ENCODE data around the gene TXNDC5.
"Not testable (repeated sequence)": the region's sequence is repeated elsewhere in the genome, so short reads cannot be mapped to it uniquely, and the experiment has no call there.

TXNDC5 gene

DNA sequence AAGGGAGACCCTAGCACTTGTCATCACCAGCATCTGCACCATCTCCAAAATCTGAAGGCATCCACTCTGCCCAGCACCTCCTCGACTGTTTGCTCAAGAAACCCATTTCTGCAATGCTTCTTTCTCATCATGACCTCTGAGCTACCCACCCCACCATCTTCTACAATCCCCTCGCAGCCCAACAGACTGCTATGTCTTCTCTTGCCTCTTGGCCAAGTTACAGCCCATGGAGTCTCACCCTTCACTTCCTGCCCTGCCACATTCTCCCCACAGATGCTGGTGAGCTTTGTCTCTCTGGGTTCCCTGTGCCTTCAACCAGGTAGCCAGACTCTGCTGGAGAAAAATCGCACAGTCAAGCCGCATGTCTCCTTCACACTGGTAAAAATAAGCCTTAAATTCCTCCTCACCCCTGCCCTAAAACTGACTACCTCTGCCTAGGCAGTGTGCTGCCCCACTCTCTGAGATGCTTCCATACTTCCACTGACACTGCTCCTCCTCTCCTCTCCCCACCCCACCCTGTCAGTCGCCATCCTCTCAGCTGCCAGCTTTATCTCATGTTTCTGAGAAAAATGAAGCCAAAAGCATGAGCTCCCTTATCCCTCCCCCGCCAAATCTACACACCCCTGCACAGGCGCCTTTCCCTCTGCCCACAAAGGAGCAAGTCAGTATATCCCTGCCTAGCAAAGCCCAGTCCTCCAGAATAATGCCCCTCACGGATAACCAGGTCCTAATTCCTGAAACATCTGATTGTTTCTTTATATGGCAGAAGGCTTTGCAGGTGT is 2.3 kb upstream of the TXNDC5 start:
- DNase-seq = no peak

DNA sequence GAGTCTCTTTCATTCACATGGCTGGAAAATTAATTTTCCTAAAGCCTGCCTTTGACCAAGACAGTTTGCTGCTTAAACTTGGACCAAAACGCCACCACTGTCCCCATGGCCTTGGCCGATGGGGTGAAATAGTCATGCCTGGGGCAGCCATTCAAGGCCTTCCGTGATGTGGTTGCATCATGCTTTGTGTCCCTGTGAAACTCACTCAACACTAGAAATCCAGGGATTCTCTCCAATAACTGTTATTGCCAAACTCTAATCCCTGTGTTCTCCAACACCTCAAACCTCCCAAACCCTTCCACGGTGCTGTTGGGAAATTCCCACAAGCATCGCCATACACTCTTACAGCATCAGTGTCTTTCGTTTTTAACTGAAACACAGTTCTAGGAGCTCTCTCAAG is 1.4 kb upstream of the TXNDC5 start:
- no peak for DNase-seq

DNA sequence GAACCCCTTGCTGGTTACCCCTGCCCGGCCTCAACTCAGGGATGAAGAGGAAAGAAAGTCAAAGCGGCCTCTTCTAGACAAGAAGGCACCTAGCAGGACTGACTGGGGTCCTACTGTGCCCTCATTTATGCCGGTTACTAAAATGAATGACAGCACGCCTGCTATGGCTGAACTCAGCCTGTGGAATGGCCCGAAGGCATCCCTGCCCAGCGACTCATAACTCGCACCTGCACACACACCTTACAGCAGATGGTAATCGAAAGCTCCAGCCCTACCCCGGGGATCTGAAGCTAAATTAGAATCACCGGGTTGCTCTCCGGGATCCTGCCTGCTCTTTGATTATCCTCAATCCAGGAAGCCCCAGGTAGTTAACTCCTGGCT is 747 bp upstream of the TXNDC5 start:
- DNase-seq = no peak

DNA sequence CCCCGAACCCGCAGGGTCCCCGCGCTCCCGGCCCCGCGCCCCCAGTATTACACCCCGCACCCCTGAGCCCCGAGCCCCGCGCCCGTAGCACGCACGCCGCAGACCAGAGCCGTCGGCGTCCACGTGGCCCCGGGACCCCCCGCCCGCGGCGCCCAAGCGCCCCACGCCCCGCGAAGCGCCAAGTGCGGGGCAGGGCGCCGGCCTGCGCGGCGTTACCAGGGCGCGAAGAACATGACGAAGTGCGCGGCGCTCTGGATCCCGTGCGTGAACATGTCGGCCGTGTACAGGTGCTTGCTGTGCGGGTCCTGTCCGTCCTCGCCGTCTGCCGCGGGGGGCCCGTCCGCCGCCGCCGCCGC is 312 bp downstream of the TXNDC5 start:
- no peak for DNase-seq

DNA sequence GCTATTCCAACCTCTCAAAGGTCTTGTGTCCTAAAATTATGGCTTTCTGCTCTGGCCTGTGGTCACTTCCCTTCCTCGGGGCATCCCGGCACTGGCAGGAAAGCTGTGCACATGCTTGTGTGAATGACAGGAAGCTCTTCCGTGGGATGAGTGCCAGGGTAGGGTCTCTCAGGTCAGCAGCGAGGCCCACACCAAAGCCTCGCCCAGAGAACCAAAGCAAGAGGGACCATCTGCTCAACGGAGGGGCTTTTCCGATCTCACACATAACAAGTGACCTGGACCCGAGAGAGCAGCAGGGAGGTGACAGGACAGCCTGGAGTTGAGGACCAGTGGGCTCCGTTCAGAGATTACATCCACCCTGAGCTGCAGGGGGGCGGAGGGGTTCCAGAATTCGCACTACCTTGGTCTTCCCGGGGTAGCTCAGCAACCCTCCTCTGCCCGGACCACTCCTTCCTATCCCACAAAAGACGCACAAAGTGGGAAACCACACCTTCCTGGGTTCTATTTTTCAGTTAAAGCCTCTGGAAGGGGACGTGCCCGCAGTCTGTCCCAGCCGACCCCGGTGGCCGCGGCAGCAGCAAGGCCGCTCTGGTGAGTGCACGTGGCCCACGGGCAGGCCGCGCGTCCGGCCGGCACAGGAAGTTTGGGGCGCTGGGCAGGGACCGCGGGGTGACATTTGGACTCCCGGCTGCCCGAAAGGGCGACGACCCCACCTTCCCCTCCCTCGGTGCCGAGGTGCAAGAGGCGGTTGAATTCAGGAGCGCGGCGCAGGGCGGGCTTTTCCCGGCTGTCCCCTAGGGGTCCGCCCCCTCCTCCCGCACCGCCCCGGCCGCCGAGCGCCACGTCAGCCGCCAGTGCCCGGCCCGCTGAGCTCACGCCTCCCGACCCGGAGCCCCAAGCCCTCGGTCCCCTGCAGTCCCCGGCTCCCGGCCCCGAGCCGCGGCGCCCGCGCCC is 988 bp downstream of the TXNDC5 start:
- DNase-seq = peak; percentile 67

DNA sequence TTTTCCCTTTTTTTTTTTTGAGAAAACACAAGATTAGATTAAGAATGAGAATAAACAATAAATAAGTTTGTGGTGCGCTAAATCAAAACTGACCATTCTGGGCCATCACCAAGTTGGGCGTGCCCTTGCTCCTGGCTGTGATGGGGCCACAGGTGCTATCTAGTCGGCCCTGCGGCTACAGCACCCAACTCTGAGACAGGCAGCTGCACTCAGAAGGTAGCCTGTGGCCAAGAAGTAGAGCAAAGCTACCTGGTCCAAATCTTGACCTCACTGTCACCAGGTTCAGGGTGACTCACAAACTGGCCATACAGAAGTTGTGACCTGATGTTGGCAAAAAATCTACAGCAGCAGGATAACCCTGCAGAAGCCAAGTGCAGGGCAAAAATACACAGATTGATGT is 3.4 kb downstream of the TXNDC5 start:
- no peak for DNase-seq

DNA sequence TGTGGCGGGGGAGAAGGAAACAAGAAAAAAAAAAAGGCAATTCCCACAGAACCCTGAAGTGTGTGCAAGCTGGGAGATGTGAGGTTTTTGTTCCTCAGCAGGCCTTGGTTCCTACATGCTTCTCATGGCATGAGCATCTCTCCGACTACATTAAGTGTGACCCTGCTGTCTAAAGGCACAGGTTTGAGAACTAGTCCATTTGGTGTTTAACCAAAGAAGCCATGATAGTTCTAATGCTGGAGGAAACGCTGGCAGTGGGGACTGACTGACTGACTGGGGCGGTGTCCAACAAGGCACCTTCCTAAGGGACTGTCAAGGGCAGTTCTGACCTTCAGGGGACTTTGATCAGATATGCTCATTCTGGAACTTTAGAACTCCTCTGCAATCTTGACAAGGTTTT is 3.8 kb downstream of the TXNDC5 start:
- DNase-seq = no peak

DNA sequence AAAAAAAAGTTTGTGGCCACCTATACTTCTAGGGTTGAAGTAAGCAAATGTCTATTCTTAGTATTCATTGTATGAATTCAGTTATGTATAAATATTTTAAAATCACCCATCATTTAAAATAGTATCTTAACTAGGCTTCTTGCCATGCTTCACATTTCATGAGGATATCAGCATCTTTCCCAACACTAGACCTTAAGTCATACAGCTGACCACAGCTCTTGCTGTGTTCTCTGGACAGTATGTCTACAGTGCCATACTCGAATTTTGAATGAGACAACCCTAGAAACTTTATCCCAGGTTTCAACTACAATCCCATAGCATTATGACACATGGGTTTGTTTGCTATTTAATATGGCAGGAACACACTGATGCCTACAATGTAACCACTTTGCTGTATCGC is 5.2 kb downstream of the TXNDC5 start:
- DNase-seq = no peak

DNA sequence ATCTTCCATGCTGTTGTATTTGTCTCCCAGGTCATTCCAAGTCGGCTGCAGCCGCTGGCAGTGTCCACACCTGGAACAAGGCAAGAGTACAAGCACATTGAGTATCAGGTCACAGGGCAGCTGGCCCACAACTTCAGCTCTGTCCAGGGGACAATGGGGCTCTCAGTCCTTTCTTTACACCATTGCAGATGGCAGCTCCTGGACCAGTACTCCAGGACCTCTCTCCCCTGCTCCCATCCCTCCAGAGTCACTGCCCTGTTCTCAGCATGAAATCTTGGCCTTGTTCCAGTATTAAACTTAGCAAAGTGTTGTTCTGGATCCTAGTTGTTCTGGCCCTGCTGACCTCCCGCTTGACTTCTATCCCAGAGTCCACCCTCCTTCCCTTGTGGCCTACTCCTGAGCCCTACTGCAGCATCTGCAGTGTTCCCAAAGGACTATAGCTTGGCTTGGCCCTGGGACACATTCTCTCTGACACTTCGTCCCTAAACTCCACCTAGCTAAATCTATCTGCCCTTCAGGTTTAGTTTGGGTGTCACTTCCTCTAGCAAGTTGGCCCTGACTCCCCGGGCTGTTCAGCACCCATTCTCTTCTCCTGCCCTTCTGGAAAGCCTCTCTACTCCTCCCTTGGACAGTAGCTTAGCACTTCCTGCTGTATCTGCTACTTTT is 5.8 kb downstream of the TXNDC5 start:
- DNase-seq = no peak

DNA sequence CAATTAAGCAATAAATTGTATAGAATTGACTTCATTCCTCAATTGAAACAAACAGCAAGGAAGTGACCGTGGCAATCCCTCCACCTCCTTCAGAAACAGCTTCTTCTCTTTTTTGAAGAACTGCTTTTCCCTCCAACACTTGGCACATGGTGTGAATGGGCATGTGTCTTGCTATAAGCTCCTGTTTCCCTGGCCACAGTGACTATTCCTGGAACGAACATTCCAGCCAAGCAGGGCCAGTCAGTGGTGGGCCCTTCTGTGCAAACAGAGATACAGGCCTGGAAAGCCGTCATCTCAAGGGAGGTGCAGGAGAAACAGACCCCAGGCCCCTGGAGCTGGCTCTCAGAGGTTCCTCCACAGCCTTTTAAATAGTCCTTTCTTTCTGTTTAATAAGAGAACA is 6.9 kb downstream of the TXNDC5 start:
- no peak for DNase-seq

DNA sequence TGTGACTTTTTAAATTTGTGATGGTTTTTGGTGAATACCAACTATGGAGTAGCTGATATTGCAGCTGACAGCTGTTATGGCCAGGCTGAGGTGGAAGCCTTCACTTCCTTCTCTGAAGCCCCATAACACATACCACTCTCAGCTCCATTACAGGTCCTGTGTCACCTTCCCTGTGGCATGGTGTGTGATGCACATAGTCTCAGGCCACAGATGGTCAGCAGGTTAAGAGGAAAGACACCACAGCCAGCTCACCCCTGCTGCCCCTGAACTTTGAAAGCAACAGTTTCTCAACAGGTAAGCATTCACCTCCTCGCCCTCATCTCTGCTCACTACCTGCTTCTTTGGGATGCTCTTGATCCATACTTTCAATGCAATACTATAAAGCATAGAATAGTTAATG is 7.7 kb downstream of the TXNDC5 start:
- no peak for DNase-seq

DNA sequence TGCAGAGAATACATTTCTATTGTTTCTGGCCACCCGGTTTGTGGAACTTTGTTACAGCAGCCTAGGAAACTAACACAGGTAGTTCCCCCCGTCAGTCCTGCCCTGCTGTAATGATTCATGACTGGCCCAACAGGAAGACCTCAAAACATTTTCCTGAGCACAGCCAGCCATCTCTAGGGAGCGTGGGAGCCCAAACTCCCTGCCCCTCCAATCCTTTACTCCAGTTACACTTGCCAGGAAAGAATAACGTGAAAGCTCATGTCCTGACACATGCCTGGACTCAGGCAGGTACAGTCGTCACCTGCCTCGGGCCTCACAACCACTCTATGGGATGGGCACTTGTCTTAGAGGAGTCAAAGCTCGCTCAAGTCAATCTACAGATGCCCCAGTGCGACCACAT is 8.4 kb downstream of the TXNDC5 start:
- DNase-seq = no peak

DNA sequence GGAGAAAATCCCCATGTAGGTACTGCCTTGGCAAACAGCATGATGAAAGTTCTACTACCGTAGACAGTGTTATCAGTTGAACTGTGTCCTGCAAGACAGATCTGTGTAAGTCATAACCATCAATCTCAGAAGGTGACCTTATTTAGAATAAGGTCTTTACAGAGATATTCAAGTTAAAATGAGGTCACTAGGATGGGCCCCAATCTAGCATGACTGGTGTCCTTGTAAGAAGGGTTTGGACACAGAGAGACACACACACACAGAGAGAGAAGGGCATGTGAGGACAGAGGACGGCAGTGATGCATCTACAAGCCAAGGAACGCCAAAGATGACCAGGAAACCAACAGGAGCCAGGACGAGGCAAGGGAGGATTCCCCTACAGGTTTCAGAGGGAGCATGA is 8.8 kb downstream of the TXNDC5 start:
- no peak for DNase-seq

DNA sequence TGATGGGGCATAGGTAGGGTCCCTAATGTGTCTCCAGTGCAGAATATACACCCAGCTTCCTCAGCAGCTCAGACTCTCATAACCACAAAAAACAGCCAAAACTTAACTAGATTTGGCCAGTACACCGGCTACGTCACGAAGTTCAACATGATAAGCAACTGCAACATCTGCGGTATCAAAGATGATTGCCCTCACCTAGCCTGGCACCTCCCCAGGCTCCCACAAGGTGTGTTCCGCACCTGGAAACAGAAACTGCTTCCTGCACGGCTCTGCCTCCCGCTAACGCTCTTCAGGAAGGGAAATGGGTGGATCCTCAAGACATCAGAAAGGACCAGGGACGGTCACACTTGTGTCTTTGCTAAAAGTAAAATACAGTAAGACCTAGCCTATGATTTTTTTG is 9.5 kb downstream of the TXNDC5 start:
- no peak for DNase-seq

DNA sequence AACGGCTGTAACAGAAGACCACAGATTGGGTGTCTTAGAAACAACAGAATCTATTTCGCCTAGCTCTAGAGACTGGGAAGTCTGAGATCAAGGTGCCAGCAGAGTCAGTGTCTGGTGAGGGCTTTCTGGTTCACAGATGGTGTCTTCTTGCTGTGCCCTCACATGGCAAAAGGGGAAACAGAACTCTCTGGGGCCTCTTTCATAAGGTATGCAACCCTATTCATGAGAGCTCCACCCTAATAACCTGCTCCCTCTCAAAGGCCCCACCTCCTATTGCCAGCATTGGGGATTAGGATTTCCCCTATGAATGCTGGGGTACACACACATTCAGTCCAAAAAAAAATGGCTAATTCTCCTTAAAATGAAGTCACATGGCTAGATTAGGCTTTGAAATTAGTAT is 10.0 kb downstream of the TXNDC5 start:
- DNase-seq = no peak

DNA sequence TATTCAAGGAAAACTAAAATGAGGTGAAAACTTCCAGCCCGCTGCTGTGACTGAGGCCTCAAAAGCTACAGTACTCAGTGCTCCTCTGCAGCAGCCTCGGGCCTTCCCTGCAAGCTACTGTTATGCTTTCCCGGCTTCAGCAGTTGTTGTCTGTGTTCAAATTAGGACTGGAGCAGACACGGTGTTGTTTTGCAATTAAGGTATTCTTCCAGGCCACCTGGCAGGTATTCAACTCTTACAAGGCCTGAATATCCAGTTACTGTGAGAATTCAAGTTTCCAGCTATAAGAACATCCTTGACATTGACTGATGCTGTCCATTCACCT is 10.7 kb downstream of the TXNDC5 start:
- no peak for DNase-seq

DNA sequence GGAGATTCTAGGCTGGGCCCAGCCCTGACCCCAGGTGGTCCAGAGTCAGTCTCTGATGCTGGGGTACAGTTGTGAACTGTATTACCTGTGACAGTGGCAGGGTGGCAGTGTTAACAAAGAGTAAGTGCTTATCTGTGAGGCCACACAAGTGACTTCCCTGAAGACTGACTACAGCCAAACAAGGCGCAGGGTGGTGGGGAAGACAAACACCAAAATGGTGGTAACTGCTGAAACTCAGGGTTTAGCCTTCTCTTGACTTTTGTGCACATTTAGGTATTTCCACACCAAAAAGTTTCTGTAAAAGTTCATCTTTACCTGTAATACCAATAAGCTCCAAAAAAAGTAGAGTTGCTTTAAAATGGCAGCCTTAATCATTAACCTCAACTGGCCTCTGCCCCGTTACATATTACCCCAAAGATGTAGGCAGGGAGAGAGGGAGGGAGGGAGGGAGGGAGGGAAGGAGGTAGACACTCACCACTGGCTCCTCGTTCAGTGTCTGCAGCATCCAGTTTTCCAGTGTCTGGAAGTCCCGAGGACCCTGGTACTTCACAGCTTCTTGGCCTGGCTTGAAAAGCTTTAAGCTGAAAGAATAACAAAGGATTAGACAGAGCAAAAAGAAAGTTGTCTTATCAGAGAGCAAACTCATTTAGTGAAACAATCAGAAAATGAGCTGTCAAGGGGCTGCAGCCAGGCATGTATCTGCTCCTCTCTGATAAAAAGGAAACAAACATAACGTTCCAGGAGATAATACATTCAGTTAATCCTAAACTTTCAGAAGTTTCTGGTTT is 11.3 kb downstream of the TXNDC5 start:
- no peak for DNase-seq

DNA sequence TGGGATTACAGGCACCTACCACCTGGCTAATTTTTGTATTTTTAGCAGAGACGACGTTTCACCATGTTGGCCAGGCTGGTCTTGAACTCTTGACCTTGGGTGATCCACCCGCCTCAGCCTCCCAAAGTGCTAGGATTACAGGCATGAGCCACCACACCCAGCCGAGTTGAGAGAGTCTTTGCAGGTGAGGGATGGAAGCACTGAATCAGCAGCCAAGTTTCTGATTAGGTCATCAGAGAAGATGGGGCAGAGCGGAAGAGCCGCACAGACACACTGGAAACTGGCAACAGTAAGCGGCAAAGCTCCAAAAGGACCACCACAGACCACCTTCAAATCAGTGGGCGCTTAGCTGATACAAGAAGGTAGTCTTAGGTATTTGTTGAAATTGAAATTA is 12.4 kb downstream of the TXNDC5 start:
- DNase-seq = not testable (repeated sequence)

DNA sequence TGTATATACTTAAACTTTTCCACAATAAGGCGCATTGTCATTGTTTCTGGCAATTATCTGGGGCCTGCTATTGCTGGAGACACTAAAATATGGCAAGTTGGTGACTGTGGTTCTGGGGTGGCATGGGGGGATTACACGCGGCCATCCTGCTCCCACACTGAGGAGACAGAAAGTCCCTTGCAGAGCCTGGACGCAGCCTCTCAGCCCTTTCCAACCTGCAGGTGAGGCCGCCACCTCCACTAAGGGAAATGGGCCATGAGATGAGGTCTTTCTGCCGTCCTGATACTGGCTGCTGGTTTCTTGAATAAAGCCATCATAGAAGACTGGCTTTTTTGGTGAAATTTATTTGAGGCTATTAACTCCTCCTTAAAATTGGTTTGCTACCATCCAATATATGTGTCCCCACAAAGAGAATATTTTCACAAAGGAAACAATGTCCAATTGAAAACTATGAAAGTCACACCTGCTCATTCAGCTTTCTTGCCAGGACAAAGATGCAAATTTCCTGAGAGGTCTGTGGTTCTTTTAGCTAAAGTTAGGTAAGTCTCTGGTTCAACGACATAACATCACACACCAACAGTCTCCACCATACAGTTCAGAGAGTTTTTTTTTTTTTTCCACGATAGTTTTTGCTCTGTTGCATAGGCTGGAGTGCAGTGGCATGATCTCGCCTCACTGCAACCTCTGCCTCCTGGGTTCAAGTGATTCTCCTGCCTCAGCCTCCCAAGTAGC is 13.0 kb downstream of the TXNDC5 start:
- no peak for DNase-seq

DNA sequence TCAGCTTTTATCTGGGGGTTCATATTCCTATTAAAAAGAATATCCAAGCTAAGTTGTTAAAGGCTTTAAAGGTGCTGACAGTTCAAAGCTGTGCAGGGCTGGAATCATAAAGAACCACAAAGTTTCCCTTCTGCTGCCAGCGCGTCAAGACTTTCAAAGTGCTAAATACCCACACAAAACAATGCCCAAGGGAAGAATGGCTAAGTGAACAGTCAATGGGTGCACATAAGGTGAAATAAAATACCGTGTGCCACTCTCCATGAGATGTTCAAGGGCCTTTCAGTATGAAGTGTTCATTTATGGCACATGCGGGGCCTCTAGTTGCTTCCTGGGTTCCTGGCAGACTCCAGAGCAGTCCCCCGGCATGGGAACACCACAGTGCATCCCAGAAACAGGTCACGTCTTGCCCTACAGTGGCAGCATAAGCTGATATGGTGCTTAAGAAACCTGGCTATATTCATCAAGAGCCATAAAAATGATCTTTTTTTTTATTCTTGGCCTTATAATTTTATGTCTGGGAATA is 14.1 kb downstream of the TXNDC5 start:
- no peak for DNase-seq

DNA sequence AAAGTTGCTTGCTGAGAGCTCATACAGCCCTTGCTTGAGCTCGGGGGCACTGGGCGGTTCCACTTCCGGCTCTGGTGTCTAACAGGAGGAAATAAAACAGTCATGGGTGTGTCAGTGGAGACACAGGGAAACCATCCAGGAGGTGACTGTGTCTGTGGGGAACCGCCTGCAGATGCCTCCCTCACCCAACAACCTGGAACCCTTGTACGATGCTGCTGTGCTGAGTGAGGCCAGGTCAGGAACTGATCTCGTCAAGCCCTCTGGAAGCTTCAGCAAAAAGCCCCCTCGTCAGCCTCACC is 15.5 kb downstream of the TXNDC5 start:
- no peak for DNase-seq

Measured in activated CD4-positive, alpha-beta T cell treated with anti-CD3 and anti-CD28 coated beads, Interleukin-2, Interleukin-6, amounts not matched to agents 100 ng/mL and 50 ng/mL, durations not matched to agents 16 hours and 8 hours (primary cell).